Loucy (cell line): ENCODE measurements around the gene TRMO.

Source experiments
- H2AFZ ChIP-seq: fragments of 200-600 bp; sonication (generic); 2 replicates; pipeline ENCODE4 v1.6.0; 2016; ENCODE audit warnings: antibody characterized with exemption, mild to moderate bottlenecking, low read length, moderate library complexity
- H3F3A ChIP-seq: fragments of 200-600 bp; 2 replicates; pipeline ENCODE4 v1.6.0; 2016; ENCODE audit warnings: antibody characterized with exemption, low read depth, mild to moderate bottlenecking
- H3K27me3 ChIP-seq: fragments of 200-600 bp; sonication (generic); 2 replicates; pipeline ENCODE4 v1.6.1; 2014; ENCODE audit warnings: low read length, mild to moderate bottlenecking; ENCODE audit not compliant: insufficient read depth, poor library complexity, severe bottlenecking
- H3K36me3 ChIP-seq: fragments of 200-600 bp; sonication (generic); 2 replicates; pipeline ENCODE4 v1.6.1; 2016; ENCODE audit warnings: low read length; ENCODE audit not compliant: insufficient read depth
- H3K4me1 ChIP-seq: fragments of 200-600 bp; sonication (generic); 2 replicates; pipeline ENCODE4 v1.5.1; 2014; ENCODE audit warnings: low read length, mild to moderate bottlenecking; ENCODE audit not compliant: insufficient read depth, poor library complexity, severe bottlenecking
- H3K4me2 ChIP-seq: fragments of 200-600 bp; sonication (generic); 2 replicates; pipeline ENCODE4 v1.6.0; 2014; ENCODE audit warnings: antibody characterized with exemption, low read length, low read depth, mild to moderate bottlenecking; ENCODE audit not compliant: poor library complexity, severe bottlenecking
- H3K4me3 ChIP-seq: fragments of 200-600 bp; sonication (generic); 2 replicates; pipeline ENCODE4 v1.5.1; 2014; ENCODE audit warnings: low read length, mild to moderate bottlenecking, mixed read lengths; ENCODE audit not compliant: poor library complexity, severe bottlenecking
- H3K79me2 ChIP-seq: fragments of 200-600 bp; sonication (generic); 2 replicates; pipeline ENCODE4 v1.6.1; 2014; ENCODE audit warnings: low read length; ENCODE audit not compliant: insufficient read depth
- H3K9ac ChIP-seq: fragments of 200-600 bp; sonication (generic); 2 replicates; pipeline ENCODE4 v1.6.0; 2014; ENCODE audit warnings: mild to moderate bottlenecking, low read depth, low read length, moderate library complexity; ENCODE audit not compliant: poor library complexity, severe bottlenecking
- H3K9me2 ChIP-seq: fragments of 200-600 bp; sonication (generic); replicated peaks from 2 replicates; pipeline ENCODE4 v1.6.1; 2016; ENCODE audit warnings: low read depth, low read length, mixed read lengths
- H3K9me3 ChIP-seq: fragments of 200-600 bp; sonication (generic); 2 replicates; pipeline ENCODE4 v1.6.1; 2014; ENCODE audit warnings: mild to moderate bottlenecking, antibody characterized with exemption, low read length, low read depth; ENCODE audit not compliant: insufficient read depth
- H4K20me1 ChIP-seq: fragments of 200-600 bp; sonication (generic); 2 replicates; pipeline ENCODE4 v1.6.0; 2014; ENCODE audit warnings: antibody characterized with exemption, low read length, mild to moderate bottlenecking; ENCODE audit not compliant: insufficient read depth, poor library complexity, severe bottlenecking
- EZH2phosphoT487 ChIP-seq: fragments of 200-600 bp; IDR thresholded peaks from 2 replicates; pipeline ENCODE4 v1.6.1; 2018; ENCODE audit warnings: antibody characterized with exemption, mild to moderate bottlenecking, moderate library complexity, borderline replicate concordance
- TF ChIP-seq, protein P1 (sequence below): fragments of 200-600 bp; sonication (generic); conservative IDR thresholded peaks from 2 replicates; pipeline ENCODE4 v1.5.1; 2014; ENCODE audit warnings: mild to moderate bottlenecking, antibody characterized with exemption, low read length

Gene TRMO

GRCh38 chr9:97959585-97959984 lies 37.3 kb upstream of the TRMO start:
- TF ChIP-seq EZH2phosphoT487, result no peak
- TF ChIP-seq, protein P1, sequence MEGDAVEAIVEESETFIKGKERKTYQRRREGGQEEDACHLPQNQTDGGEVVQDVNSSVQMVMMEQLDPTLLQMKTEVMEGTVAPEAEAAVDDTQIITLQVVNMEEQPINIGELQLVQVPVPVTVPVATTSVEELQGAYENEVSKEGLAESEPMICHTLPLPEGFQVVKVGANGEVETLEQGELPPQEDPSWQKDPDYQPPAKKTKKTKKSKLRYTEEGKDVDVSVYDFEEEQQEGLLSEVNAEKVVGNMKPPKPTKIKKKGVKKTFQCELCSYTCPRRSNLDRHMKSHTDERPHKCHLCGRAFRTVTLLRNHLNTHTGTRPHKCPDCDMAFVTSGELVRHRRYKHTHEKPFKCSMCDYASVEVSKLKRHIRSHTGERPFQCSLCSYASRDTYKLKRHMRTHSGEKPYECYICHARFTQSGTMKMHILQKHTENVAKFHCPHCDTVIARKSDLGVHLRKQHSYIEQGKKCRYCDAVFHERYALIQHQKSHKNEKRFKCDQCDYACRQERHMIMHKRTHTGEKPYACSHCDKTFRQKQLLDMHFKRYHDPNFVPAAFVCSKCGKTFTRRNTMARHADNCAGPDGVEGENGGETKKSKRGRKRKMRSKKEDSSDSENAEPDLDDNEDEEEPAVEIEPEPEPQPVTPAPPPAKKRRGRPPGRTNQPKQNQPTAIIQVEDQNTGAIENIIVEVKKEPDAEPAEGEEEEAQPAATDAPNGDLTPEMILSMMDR, result no peak
- Histone ChIP-seq H3K79me2 (no peaks in the 10 kb centered on the region), H3K9ac (no peak overlapping the region), H3K4me1 (peaks cover 24% of the 10 kb centered on the region), H2AFZ (0 out of 2 replicates have a peak overlapping the region, but pooled peaks have one; percentile 14), H3K9me2 (no peaks in the 10 kb centered on the region), H3K9me3 (no peaks in the 10 kb centered on the region), H3K4me2 (no peak overlapping the region), H4K20me1 (no peaks in the 10 kb centered on the region), H3K27me3 (no peaks in the 10 kb centered on the region), H3K4me3 (no peak overlapping the region), H3F3A (no peaks in the 10 kb centered on the region), H3K36me3 (no peaks in the 10 kb centered on the region)

- H3K27me3 ChIP-seq, result no peaks in the 10 kb centered on the region
- no peaks in the 10 kb centered on the region for H3K36me3 ChIP-seq
- no peaks in the 10 kb centered on the region for H3F3A ChIP-seq
- H3K79me2 ChIP-seq, result no peaks in the 10 kb centered on the region
- no peak overlapping the region for H3K9ac ChIP-seq
- H3K4me2 ChIP-seq, result no peak overlapping the region
- H3K9me2 ChIP-seq, result no peaks in the 10 kb centered on the region
- H3K9me3 ChIP-seq, result no peaks in the 10 kb centered on the region
- TF ChIP-seq EZH2phosphoT487, result no peak
- TF ChIP-seq, protein P1, result no peak
- peak overlapping the region; percentile 14 for H2AFZ ChIP-seq
- H3K4me1 ChIP-seq, result peaks cover 24% of the 10 kb centered on the region
- no peaks in the 10 kb centered on the region for H4K20me1 ChIP-seq
- no peak overlapping the region for H3K4me3 ChIP-seq
Measured at GRCh38 chr9:97958812-97959511, 36.7 kb upstream of the TRMO start.

- no peaks in the 10 kb centered on the region for H3K9me3 ChIP-seq
- H3K4me3 ChIP-seq, result no peak overlapping the region
- H3K79me2 ChIP-seq, result no peaks in the 10 kb centered on the region
- H3K4me1 ChIP-seq, result peaks cover 28% of the 10 kb centered on the region
- TF ChIP-seq, protein P1, result no peak
- TF ChIP-seq EZH2phosphoT487, result no peak
- no peak overlapping the region for H2AFZ ChIP-seq
- H3K9ac ChIP-seq, result no peak overlapping the region
- H3K27me3 ChIP-seq, result no peaks in the 10 kb centered on the region
- no peaks in the 10 kb centered on the region for H3K36me3 ChIP-seq
- H4K20me1 ChIP-seq, result no peaks in the 10 kb centered on the region
- H3K9me2 ChIP-seq, result no peaks in the 10 kb centered on the region
- no peak overlapping the region for H3K4me2 ChIP-seq
- no peaks in the 10 kb centered on the region for H3F3A ChIP-seq
Measured at GRCh38 chr9:97956331-97956730, 34.0 kb upstream of the TRMO start.
